Measurements from ENCODE around the gene DDX56. TPM values are rescaled to one million over a fixed set of nuclear protein-coding genes. Genes with fewer than 3 reads are reported as not detected.
"Not testable (repeated sequence)": the region's sequence is repeated elsewhere in the genome, so short reads cannot be mapped to it uniquely, and the experiment has no call there.

DDX56 gene
- total RNA-seq, 1 donor from 2014 or later = 99.7 TPM

DNA sequence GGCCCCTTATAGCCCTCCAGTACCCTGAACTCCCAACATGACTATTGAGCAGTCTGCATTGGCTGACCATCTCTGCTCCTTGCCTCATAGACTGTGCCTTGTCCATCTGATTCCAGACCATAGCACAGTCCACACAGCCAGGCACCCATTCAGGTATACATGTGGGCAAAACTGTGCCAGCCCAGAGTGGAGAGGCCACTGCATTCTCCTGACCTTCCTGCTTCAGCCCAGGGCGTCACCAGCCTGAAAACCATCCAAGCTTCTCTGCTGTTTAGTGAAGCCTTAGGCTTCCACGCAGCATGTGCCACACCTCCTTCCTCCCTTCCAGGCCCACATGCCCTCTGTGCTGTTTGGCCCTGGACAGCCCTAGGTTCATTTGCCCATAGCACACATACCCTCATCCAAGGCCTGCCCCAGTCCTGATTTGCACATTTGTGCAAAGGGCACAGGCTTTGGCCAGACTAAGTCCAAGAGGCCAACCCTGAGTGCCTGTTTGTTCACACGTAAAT lies 10.5 kb downstream of the DDX56 start:
- Mint-ChIP-seq H3K4me1 (no peaks in the 10 kb centered on the region), H3K4me3 (no peak overlapping the region), H3K27ac (no peak overlapping the region), H3K36me3 (ENCODE audit: low read depth) (peaks cover 46% of the 10 kb centered on the region), H3K9me3 (no peaks in the 10 kb centered on the region), H3K27me3 (no peaks in the 10 kb centered on the region)
- TF ChIP-seq, protein P1, sequence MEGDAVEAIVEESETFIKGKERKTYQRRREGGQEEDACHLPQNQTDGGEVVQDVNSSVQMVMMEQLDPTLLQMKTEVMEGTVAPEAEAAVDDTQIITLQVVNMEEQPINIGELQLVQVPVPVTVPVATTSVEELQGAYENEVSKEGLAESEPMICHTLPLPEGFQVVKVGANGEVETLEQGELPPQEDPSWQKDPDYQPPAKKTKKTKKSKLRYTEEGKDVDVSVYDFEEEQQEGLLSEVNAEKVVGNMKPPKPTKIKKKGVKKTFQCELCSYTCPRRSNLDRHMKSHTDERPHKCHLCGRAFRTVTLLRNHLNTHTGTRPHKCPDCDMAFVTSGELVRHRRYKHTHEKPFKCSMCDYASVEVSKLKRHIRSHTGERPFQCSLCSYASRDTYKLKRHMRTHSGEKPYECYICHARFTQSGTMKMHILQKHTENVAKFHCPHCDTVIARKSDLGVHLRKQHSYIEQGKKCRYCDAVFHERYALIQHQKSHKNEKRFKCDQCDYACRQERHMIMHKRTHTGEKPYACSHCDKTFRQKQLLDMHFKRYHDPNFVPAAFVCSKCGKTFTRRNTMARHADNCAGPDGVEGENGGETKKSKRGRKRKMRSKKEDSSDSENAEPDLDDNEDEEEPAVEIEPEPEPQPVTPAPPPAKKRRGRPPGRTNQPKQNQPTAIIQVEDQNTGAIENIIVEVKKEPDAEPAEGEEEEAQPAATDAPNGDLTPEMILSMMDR (IDR thresholded peaks at IDR 0.05) = no peak
- ATAC-seq (ENCODE audit: low read depth) = no peak
- CTCF ChIA-PET = no interaction called here
- no peak for DNase-seq
- intact Hi-C loops (cut with micrococcal nuclease) = no loop called here
- POLR2A ChIA-PET = no interaction called here

DNA sequence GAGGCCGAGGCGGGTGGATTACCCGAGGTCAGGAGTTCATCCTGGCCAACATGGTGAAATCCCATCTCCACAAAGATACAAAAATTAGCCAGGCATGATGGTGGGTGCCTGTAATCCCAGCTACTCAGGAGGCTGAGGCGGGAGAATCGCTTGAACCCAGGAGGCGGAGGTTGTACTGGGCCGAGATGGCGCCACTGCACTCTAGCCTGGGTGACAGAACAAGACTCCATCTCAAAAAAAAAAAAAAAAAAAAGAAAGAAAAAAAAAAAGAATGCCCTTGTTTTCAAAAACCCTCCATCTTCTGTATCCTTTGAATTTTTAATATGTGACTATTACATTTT lies 11.1 kb downstream of the DDX56 start:
- peaks cover 39% of the 10 kb centered on the region for H3K36me3 Mint-ChIP-seq (ENCODE audit: low read depth)
- POLR2A ChIA-PET; CTCF ChIA-PET; DNase-seq; H3K27ac Mint-ChIP-seq; H3K4me3 Mint-ChIP-seq; ATAC-seq (ENCODE audit: low read depth); H3K4me1 Mint-ChIP-seq; H3K9me3 Mint-ChIP-seq; H3K27me3 Mint-ChIP-seq; intact Hi-C loops (cut with micrococcal nuclease): not testable (repeated sequence)

DNA sequence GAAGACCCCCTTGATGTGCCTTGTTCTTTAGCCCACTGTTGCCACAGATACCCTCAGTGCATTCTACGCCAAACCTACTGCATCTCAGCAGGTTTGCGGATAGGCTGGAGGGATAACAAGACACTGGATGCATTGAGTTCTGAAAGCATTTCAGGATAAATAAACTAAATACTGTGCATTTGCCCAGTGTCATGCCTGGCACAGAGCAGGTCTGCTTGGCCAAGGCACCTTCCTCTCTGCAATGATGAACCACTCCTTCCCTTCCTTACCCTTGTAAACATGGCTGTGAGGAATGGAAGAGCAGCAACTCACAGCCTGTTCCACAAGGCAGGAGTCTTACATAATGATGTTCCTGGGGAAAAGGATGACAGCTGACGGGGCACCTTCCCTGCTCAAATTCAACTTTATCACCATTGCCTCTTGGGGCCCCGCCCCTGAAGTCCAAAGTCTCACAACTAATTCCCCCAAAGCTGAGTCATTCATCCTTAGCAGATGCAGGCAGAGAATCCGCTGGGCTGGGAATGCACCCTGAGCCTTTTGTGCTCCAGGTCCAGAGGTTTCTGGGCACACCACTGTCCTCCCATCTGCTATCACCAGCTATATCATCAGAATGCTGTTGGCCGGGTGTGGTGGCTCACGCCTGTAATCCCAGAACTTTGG lies 11.6 kb downstream of the DDX56 start:
- no peaks in the 10 kb centered on the region for H3K4me1 Mint-ChIP-seq
- CTCF ChIA-PET = no interaction called here
- H3K9me3 Mint-ChIP-seq = no peaks in the 10 kb centered on the region
- POLR2A ChIA-PET = no interaction called here
- H3K27me3 Mint-ChIP-seq = no peaks in the 10 kb centered on the region
- H3K4me3 Mint-ChIP-seq = no peak overlapping the region
- no peak overlapping the region for H3K27ac Mint-ChIP-seq
- no peak for DNase-seq
- intact Hi-C loops (cut with micrococcal nuclease) = no loop called here
- TF ChIP-seq, protein P1 (IDR thresholded peaks at IDR 0.05) = no peak
- no peak for ATAC-seq (ENCODE audit: low read depth)
- H3K36me3 Mint-ChIP-seq (ENCODE audit: low read depth) = peaks cover 34% of the 10 kb centered on the region

DNA sequence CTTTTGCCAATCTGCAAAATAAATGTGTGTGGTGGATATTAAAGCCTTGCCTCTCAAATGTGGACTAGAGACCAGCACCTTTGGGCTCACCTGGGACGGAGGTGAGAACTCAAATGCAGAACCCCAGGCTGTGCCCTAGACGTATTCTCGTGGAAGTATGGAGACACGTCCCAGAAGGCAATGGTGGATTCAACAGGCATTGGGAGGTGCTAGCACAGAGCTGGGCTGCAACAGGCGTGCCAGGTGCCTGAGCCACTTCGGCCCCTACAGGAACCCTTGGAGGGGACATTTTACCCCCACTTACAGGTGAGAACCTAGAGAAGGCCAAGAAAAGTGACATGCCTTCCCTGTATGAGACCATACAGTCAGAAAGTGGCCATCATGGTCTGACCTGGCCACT lies 12.2 kb downstream of the DDX56 start:
- ChIA-PET POLR2A (no interaction called here), CTCF (no interaction called here)
- TF ChIP-seq, protein P1 (IDR thresholded peaks at IDR 0.05) = no peak
- DNase-seq = no peak
- H3K27ac Mint-ChIP-seq = no peak overlapping the region
- H3K9me3 Mint-ChIP-seq = no peaks in the 10 kb centered on the region
- H3K36me3 Mint-ChIP-seq (ENCODE audit: low read depth) = peaks cover 29% of the 10 kb centered on the region
- H3K4me3 Mint-ChIP-seq = no peak overlapping the region
- H3K27me3 Mint-ChIP-seq = no peaks in the 10 kb centered on the region
- intact Hi-C loops (cut with micrococcal nuclease) = no loop called here
- H3K4me1 Mint-ChIP-seq = no peaks in the 10 kb centered on the region
- no peak for ATAC-seq (ENCODE audit: low read depth)

DNA sequence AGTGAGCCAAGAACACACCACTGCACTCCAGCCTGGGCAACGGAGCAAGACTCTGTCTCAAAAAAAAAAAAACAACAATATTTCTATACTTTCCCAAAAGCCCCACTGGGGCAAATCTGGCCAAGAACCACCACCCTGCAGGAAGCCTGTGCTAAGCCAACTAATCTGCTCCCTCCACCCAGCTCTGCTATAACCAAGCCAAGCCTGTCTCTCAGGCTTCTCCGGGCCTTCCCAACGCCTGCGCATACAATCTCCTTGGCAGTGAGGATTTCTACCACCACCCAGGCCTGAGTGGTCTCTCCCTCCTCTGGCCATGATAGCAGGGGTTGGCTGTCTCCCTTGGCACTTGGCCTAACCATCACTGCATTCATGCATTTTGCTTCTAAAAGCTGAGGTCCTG lies 14.2 kb downstream of the DDX56 start:
- POLR2A ChIA-PET = no interaction called here

More for the DNA sequence above, 14.2 kb downstream of the DDX56 start:
- Mint-ChIP-seq H3K27ac (no peak overlapping the region), H3K27me3 (peaks cover 3% of the 10 kb centered on the region), H3K36me3 (ENCODE audit: low read depth) (peaks cover 12% of the 10 kb centered on the region), H3K9me3 (no peaks in the 10 kb centered on the region), H3K4me1 (peaks cover 3% of the 10 kb centered on the region), H3K4me3 (no peak overlapping the region)
- TF ChIP-seq, protein P1 (IDR thresholded peaks at IDR 0.05) = no peak
- ATAC-seq (ENCODE audit: low read depth) (no peak), DNase-seq (no peak)
- intact Hi-C loops (cut with micrococcal nuclease) = no loop called here
- CTCF ChIA-PET = no interaction called here
